Esophagus squamous epithelium (tissue), 4 donors: ENCODE data around the gene DGCR6.
"Not testable (repeated sequence)": the region's sequence is repeated elsewhere in the genome, so short reads cannot be mapped to it uniquely, and the experiment has no call there.

Experiments
- CTCF ChIP-seq, 6 experiments: fragments of 450-650 bp in 4 of 6; fragments of 200-600 bp in 2 of 6; sonication (generic) in 2 of 6; IDR thresholded peaks; one replicate each; pipeline ENCODE4 v1.5.1; 2016 to 2019; ENCODE audit warnings: antibody characterized with exemption in 6 of 6, mild to moderate bottlenecking in 4 of 6, moderate library complexity in 4 of 6
- POLR2A ChIP-seq, 4 donors: fragments of 450-650 bp; IDR thresholded peaks; one replicate each; pipeline ENCODE4 v1.6.1; 2017; ENCODE audit warnings: antibody characterized with exemption in 4 of 4, mild to moderate bottlenecking in 4 of 4, moderate library complexity in 3 of 4

GRCh38 chr22:18934688-18935087, 28.6 kb downstream of the DGCR6 start:
- TF ChIP-seq CTCF, POLR2A (IDR thresholded peaks at IDR 0.05): not testable (repeated sequence)
